OCI-LY1 (cell line): ENCODE results near the gene GNB1L.

Experiments used
- H2AFZ ChIP-seq: fragments of 200-600 bp; sonication (generic), shearing (Covaris generic); 2 replicates; pipeline ENCODE4 v1.6.0; 2014; ENCODE audit warnings: antibody characterized with exemption, mild to moderate bottlenecking, low read length
- H3F3A ChIP-seq: fragments of 200-600 bp; sonication (generic), shearing (Covaris generic); 2 replicates; pipeline ENCODE4 v1.6.0; 2014; ENCODE audit warnings: mild to moderate bottlenecking, antibody characterized with exemption, low read length, moderate library complexity; ENCODE audit not compliant: insufficient read depth
- H3K27ac ChIP-seq: fragments of 200-600 bp; sonication (generic); 2 replicates; pipeline ENCODE4 v1.5.1; 2014; ENCODE audit warnings: low read length, mixed run types, mild to moderate bottlenecking, low read depth; ENCODE audit not compliant: poor library complexity, severe bottlenecking
- H3K27me3 ChIP-seq: fragments of 200-600 bp; sonication (generic); 2 replicates; pipeline ENCODE4 v1.6.0; 2014; ENCODE audit warnings: antibody characterized with exemption, mild to moderate bottlenecking, low read length, moderate library complexity; ENCODE audit not compliant: insufficient read depth
- H3K36me3 ChIP-seq: fragments of 200-600 bp; sonication (generic); 2 replicates; pipeline ENCODE4 v1.6.1; 2014; ENCODE audit warnings: mild to moderate bottlenecking, antibody characterized with exemption, low read length, moderate library complexity, mixed read lengths; ENCODE audit not compliant: insufficient read depth
- H3K4me1 ChIP-seq: fragments of 200-600 bp; sonication (generic); 2 replicates; pipeline ENCODE4 v1.5.1; 2014; ENCODE audit warnings: mild to moderate bottlenecking, low read length, moderate library complexity; ENCODE audit not compliant: insufficient read depth, severe bottlenecking
- H3K4me2 ChIP-seq: fragments of 200-600 bp; sonication (generic), shearing (Covaris generic); 2 replicates; pipeline ENCODE4 v1.6.1; 2014; ENCODE audit warnings: low read length
- H3K4me3 ChIP-seq: fragments of 200-600 bp; sonication (generic); 2 replicates; pipeline ENCODE4 v1.5.1; 2014; ENCODE audit warnings: low read length, low read depth, mild to moderate bottlenecking, mixed read lengths; ENCODE audit not compliant: poor library complexity, severe bottlenecking
- H3K79me2 ChIP-seq: fragments of 200-600 bp; shearing (Covaris generic); 2 replicates; pipeline ENCODE4 v1.6.1; 2016; ENCODE audit warnings: mixed run types, low read length, mixed read lengths; ENCODE audit not compliant: insufficient read depth
- H3K9ac ChIP-seq: fragments of 200-600 bp; sonication (generic), shearing (Covaris generic); 2 replicates; pipeline ENCODE4 v1.6.1; 2014; ENCODE audit warnings: mild to moderate bottlenecking, low read length, mixed read lengths
- H3K9me2 ChIP-seq: fragments of 200-600 bp; sonication (generic), shearing (Covaris generic); 2 replicates; pipeline ENCODE4 v1.6.1; 2014; ENCODE audit warnings: low read depth, mild to moderate bottlenecking, low read length, mixed read lengths
- H3K9me3 ChIP-seq: fragments of 200-600 bp; shearing (Covaris generic); 2 replicates; pipeline ENCODE4 v1.6.1; 2014; ENCODE audit warnings: low read length, mixed read lengths
- H4K20me1 ChIP-seq: fragments of 200-600 bp; sonication (generic), shearing (Covaris generic); 2 replicates; pipeline ENCODE4 v1.6.0; 2016; ENCODE audit warnings: mild to moderate bottlenecking, low read length; ENCODE audit not compliant: insufficient read depth
- EZH2 ChIP-seq: fragments of 200-600 bp; sonication (generic), shearing (Covaris generic); IDR thresholded peaks from 2 replicates; pipeline ENCODE4 v1.8.0; 2017; ENCODE audit warnings: borderline replicate concordance, mixed run types, mild to moderate bottlenecking, antibody characterized with exemption, low read length, moderate library complexity, mixed read lengths
- TF ChIP-seq, protein P1 (sequence below): fragments of 200-600 bp; sonication (generic), shearing (Covaris generic); IDR thresholded peaks from 2 replicates; pipeline ENCODE4 v1.5.1; 2017; ENCODE audit warnings: mild to moderate bottlenecking, antibody characterized with exemption, low read length, moderate library complexity, mixed read lengths

GNB1L gene

GRCh38 chr22:19840955-19841640, 13.6 kb downstream of the GNB1L start:
- Histone ChIP-seq H3K4me1 (peaks cover 27% of the 10 kb centered on the region), H3K9me2 (no peaks in the 10 kb centered on the region), H3K9ac (no peak overlapping the region), H3K9me3 (no peaks in the 10 kb centered on the region), H3K36me3 (no peaks in the 10 kb centered on the region), H2AFZ (no peak overlapping the region), H4K20me1 (no peaks in the 10 kb centered on the region), H3K27ac (peak overlapping the region; percentile 40), H3K79me2 (no peaks in the 10 kb centered on the region), H3K27me3 (no peaks in the 10 kb centered on the region), H3K4me2 (no peak overlapping the region), H3K4me3 (no peak overlapping the region), H3F3A (no peaks in the 10 kb centered on the region)
- TF ChIP-seq, protein P1, sequence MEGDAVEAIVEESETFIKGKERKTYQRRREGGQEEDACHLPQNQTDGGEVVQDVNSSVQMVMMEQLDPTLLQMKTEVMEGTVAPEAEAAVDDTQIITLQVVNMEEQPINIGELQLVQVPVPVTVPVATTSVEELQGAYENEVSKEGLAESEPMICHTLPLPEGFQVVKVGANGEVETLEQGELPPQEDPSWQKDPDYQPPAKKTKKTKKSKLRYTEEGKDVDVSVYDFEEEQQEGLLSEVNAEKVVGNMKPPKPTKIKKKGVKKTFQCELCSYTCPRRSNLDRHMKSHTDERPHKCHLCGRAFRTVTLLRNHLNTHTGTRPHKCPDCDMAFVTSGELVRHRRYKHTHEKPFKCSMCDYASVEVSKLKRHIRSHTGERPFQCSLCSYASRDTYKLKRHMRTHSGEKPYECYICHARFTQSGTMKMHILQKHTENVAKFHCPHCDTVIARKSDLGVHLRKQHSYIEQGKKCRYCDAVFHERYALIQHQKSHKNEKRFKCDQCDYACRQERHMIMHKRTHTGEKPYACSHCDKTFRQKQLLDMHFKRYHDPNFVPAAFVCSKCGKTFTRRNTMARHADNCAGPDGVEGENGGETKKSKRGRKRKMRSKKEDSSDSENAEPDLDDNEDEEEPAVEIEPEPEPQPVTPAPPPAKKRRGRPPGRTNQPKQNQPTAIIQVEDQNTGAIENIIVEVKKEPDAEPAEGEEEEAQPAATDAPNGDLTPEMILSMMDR, result no peak
- TF ChIP-seq EZH2, result no peak

DNA sequence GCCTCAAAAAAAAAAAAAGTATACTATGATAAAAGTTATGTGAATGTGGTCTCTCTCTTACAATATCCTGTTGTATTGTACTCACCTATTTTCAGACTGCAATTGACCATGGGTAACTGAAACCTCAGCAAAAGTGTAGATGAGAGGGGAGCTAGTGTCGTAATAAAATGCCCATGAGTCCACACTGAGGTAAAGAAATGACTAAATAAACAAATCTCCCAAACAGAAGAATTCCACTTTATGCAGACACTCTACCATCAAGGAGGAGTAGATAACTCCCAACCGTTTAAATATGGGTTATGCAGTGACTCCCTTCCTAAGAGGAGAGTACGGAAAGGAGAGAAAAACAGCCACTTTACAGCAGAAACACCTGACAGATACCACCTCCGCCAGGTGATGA, 14.6 kb downstream of the GNB1L start:
- H3K4me2 ChIP-seq, result no peak overlapping the region
- H4K20me1 ChIP-seq, result no peaks in the 10 kb centered on the region
- H3K36me3 ChIP-seq, result no peaks in the 10 kb centered on the region
- H3K9me2 ChIP-seq, result no peaks in the 10 kb centered on the region
- H3K79me2 ChIP-seq, result no peaks in the 10 kb centered on the region
- no peak overlapping the region for H3K9ac ChIP-seq
- no peak overlapping the region for H3K27ac ChIP-seq
- no peak for TF ChIP-seq EZH2
- TF ChIP-seq, protein P1, result no peak
- no peak overlapping the region for H3K4me3 ChIP-seq
- H3K4me1 ChIP-seq, result peaks cover 24% of the 10 kb centered on the region
- no peaks in the 10 kb centered on the region for H3K9me3 ChIP-seq
- H3F3A ChIP-seq, result no peaks in the 10 kb centered on the region
- no peaks in the 10 kb centered on the region for H3K27me3 ChIP-seq
- H2AFZ ChIP-seq, result no peak overlapping the region

DNA sequence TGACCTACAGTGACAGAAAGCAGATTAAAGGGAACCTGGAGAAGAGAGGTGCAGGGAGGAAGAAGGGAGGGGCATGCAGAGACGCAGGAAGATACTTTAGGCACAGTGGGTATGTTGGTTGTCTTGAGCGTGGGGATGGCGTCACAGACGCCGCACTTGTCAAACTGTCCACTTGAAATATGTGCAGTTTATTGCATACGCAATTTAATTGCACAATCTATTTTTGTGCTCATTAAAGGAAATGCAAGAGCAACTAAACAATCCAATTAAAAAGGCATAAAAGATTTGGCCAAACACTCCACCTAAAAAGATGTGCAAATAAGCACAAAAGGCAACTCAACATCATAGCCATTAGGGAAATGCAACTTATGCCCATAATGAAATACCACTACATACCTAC, 16.8 kb downstream of the GNB1L start:
- Histone ChIP-seq H3K4me3 (no peak overlapping the region), H3K36me3 (no peaks in the 10 kb centered on the region), H3K4me2 (no peak overlapping the region), H3K9ac (no peak overlapping the region), H2AFZ (no peak overlapping the region), H3K4me1 (peaks cover 18% of the 10 kb centered on the region), H3K79me2 (no peaks in the 10 kb centered on the region), H3F3A (no peaks in the 10 kb centered on the region), H3K9me3 (no peaks in the 10 kb centered on the region), H4K20me1 (no peaks in the 10 kb centered on the region), H3K9me2 (no peaks in the 10 kb centered on the region), H3K27ac (no peak overlapping the region), H3K27me3 (no peaks in the 10 kb centered on the region)
- TF ChIP-seq, protein P1, result no peak
